ENCODE results near the gene APBB3. TPM values are rescaled to one million over a fixed set of nuclear protein-coding genes. Genes with fewer than 3 reads are reported as not detected.

APBB3 gene
- total RNA-seq, 1 donor: 16.1 TPM

GRCh38 chr5:140546851-140547507 is 17.4 kb downstream of the APBB3 start:
- TF ChIP-seq, protein P1, sequence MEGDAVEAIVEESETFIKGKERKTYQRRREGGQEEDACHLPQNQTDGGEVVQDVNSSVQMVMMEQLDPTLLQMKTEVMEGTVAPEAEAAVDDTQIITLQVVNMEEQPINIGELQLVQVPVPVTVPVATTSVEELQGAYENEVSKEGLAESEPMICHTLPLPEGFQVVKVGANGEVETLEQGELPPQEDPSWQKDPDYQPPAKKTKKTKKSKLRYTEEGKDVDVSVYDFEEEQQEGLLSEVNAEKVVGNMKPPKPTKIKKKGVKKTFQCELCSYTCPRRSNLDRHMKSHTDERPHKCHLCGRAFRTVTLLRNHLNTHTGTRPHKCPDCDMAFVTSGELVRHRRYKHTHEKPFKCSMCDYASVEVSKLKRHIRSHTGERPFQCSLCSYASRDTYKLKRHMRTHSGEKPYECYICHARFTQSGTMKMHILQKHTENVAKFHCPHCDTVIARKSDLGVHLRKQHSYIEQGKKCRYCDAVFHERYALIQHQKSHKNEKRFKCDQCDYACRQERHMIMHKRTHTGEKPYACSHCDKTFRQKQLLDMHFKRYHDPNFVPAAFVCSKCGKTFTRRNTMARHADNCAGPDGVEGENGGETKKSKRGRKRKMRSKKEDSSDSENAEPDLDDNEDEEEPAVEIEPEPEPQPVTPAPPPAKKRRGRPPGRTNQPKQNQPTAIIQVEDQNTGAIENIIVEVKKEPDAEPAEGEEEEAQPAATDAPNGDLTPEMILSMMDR (IDR thresholded peaks at IDR 0.05; ENCODE audit: insufficient read depth, low read length): no peak
- H3K4me3 ChIP-seq (ENCODE audit: low read depth, low read length): no peak overlapping the region

DNA sequence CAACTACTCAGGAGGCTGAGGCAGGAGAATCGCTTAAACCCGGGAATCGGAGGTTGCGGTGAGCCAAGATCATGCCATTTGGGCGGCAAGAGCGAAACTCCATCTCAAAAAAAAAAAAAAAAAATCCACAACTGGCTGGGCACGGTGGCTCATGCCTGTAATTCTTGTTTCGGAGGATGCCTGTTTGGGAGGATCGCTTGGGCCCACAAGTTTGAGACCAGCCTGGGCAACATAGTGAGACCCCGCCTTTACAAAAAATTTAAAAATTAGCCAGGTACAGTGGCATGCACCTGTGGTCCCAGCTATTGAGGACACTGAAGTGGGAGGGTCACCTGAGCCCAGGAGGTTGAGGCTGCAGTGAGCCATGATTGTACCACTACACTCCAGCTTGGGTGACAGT is 18.8 kb downstream of the APBB3 start:
- no peak overlapping the region for H3K4me3 ChIP-seq (ENCODE audit: low read depth, low read length)
- TF ChIP-seq, protein P1 (IDR thresholded peaks at IDR 0.05; ENCODE audit: insufficient read depth, low read length): no peak
- DNase-seq (ENCODE audit: low read depth): no peak

More at GRCh38 chr5:140546851-140547507, 17.4 kb downstream of the APBB3 start:
- DNase-seq (ENCODE audit: low read depth): no peak

GRCh38 chr5:140544986-140545385 is 19.4 kb downstream of the APBB3 start:
- TF ChIP-seq, protein P1 (IDR thresholded peaks at IDR 0.05; ENCODE audit: insufficient read depth, low read length): no peak
- DNase-seq (ENCODE audit: low read depth): no peak
- H3K4me3 ChIP-seq (ENCODE audit: low read depth, low read length): no peak overlapping the region

DNA sequence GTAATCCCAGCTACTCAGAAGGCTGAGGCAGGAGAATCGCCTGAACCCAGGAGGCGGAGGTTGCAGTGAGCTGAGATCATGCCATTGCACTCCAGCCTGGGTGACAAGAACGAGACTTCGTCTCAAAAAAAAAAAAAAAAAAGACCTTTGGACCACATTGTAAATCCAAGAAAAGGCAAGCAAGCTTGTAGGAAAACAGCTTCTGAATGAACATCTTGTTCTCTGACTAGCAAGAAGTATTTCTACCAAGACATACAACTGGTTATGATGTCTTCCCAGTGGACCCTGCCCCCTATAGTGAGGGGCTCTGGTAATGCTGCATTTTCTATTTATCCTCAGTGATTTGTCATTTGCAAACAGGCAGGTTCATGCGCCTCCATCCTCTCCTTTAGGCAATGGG is 21.4 kb downstream of the APBB3 start:
- no peak overlapping the region for H3K4me3 ChIP-seq (ENCODE audit: low read depth, low read length)
- TF ChIP-seq, protein P1 (IDR thresholded peaks at IDR 0.05; ENCODE audit: insufficient read depth, low read length): no peak
- no peak for DNase-seq (ENCODE audit: low read depth)

- H3K4me3 ChIP-seq (ENCODE audit: low read depth, low read length): no peak overlapping the region
- TF ChIP-seq, protein P1 (IDR thresholded peaks at IDR 0.05; ENCODE audit: insufficient read depth, low read length): no peak
- no peak for DNase-seq (ENCODE audit: low read depth)
These were observed 24.2 kb downstream of the APBB3 start for GRCh38 chr5:140540227-140540626.

DNA sequence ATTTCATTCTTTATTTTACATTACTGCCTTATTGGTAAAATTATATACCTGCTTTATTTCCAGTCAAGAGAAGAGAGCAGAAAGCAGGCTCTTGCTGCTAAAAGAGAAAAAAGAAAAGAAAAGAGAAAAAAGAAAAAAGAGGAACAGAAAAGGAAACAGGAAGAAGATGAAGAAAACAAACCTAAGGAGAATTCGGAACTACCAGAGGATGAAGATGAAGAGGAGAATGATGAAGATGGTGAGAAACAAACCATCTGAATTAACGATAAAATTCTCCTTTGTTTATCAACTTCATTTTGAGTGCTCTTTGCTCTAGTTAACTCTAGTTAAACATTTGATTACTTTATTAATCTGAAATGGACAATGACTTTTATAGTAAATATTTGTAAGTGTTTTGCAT is 40.4 kb downstream of the APBB3 start:
- H3K4me3 ChIP-seq (ENCODE audit: low read depth, low read length): no peak overlapping the region
- TF ChIP-seq, protein P1 (IDR thresholded peaks at IDR 0.05; ENCODE audit: insufficient read depth, low read length): no peak
- DNase-seq (ENCODE audit: low read depth): no peak

GRCh38 chr5:140513124-140513523 is 51.3 kb downstream of the APBB3 start:
- no peak for DNase-seq (ENCODE audit: low read depth)
- H3K4me3 ChIP-seq (ENCODE audit: low read depth, low read length): no peak overlapping the region
- TF ChIP-seq, protein P1 (IDR thresholded peaks at IDR 0.05; ENCODE audit: insufficient read depth, low read length): no peak
